GM18870 (cell line): Measurements from ENCODE around the gene COL23A1.
"Not testable (repeated sequence)": the region's sequence is repeated elsewhere in the genome, so short reads cannot be mapped to it uniquely, and the experiment has no call there.

Experiments used
- ATAC-seq: cut with Tn5 transposase; IDR thresholded peaks from one replicate; pipeline ENCODE4 v1.9.1; 2021; ENCODE audit warnings: moderate library complexity; ENCODE audit not compliant: unreplicated experiment

The COL23A1 gene

GRCh38 chr5:178204935-178205748, 385.1 kb downstream of the COL23A1 start:
- ATAC-seq, result peak; percentile 19

- ATAC-seq, result peak; percentile 89
Measured at GRCh38 chr5:178204182-178204934, 385.8 kb downstream of the COL23A1 start, which contains the start of gene HNRNPAB. HNRNPAB (plus strand) TSS chr5:178204533; CDS start chr5:178204838, 305 bp downstream.

GRCh38 chr5:178203670-178204181, 386.5 kb downstream of the COL23A1 start:
- no peak for ATAC-seq

- no peak for ATAC-seq
Measured at GRCh38 chr5:178202541-178202940, 387.7 kb downstream of the COL23A1 start.

- no peak for ATAC-seq
Measured at GRCh38 chr5:178201927-178202235, 388.3 kb downstream of the COL23A1 start.

GRCh38 chr5:178201221-178201926, 388.8 kb downstream of the COL23A1 start:
- ATAC-seq, result no peak

- ATAC-seq, result no peak
Measured at GRCh38 chr5:178199581-178200434, 390.4 kb downstream of the COL23A1 start.

GRCh38 chr5:178198706-178199105, 391.5 kb downstream of the COL23A1 start:
- ATAC-seq, result no peak

- not testable (repeated sequence) for ATAC-seq
Measured at GRCh38 chr5:178198151-178198550, 392.0 kb downstream of the COL23A1 start.

GRCh38 chr5:178196986-178197385, 393.2 kb downstream of the COL23A1 start:
- ATAC-seq, result no peak

- ATAC-seq, result no peak
Measured at GRCh38 chr5:178196281-178196812, 393.8 kb downstream of the COL23A1 start.

- ATAC-seq, result no peak
Measured at GRCh38 chr5:178194026-178194425, 396.2 kb downstream of the COL23A1 start.

GRCh38 chr5:178193251-178193809, 396.9 kb downstream of the COL23A1 start:
- ATAC-seq, result no peak

GRCh38 chr5:178192787-178193186, 397.4 kb downstream of the COL23A1 start:
- no peak for ATAC-seq

GRCh38 chr5:178192244-178192643, 397.9 kb downstream of the COL23A1 start:
- no peak for ATAC-seq

GRCh38 chr5:178191661-178192060, 398.5 kb downstream of the COL23A1 start:
- ATAC-seq, result no peak

GRCh38 chr5:178189433-178189832, 400.8 kb downstream of the COL23A1 start:
- ATAC-seq, result no peak
